Measurements from ENCODE around the gene OR52N2. TPM values are rescaled to one million over a fixed set of nuclear protein-coding genes. Genes with fewer than 3 reads are reported as not detected.

Gene OR52N2
- total RNA-seq, 1 experiment from 2014 or later, result not detected

DNA sequence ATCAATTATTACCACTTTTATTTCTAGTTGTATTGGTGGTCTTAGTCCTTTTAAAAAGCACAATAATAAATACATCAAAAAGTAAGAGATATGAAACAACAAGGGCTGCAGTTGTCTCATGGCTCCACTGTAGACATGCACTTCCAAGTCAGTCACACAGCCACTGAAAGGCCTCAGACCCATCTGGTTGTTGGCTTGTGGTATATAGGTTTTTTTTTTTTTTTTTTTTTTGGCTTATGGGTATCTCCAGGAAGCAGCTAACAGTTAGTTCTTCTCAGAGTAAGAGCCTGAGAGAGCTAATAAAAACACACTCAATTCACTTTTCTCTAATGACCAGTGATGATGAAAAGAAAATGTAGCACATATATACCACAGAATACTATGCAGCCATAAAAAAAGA lies 39.0 kb downstream of the OR52N2 start:
- Histone ChIP-seq H3K27ac (ENCODE audit: low read depth, low read length) (no peak overlapping the region), H4K20me1 (ENCODE audit: insufficient read depth) (no peaks in the 10 kb centered on the region), H3K4me3 (replicated peaks in 1 of 2; ENCODE audit: low read depth in 1 of 2, low read length in 2 of 2) (no peak overlapping the region), H3K9ac (ENCODE audit: low read length) (no peak overlapping the region), H3K27me3 (ENCODE audit: insufficient read depth, low read length) (peaks cover 16% of the 10 kb centered on the region), H3K4me1 (ENCODE audit: control insufficient read depth in 1 of 2, insufficient read depth in 2 of 2, low read length in 2 of 2) (no peaks in the 10 kb centered on the region), H3K9me2 (ENCODE audit: insufficient read depth) (no peaks in the 10 kb centered on the region), H3K36me3 (ENCODE audit: control insufficient read depth in 1 of 2, insufficient read depth in 2 of 2, low read length in 2 of 2) (no peaks in the 10 kb centered on the region), H3K79me2 (ENCODE audit: insufficient read depth, low read length) (no peaks in the 10 kb centered on the region), H3K9me3 (ENCODE audit: control insufficient read depth in 1 of 2, insufficient read depth in 1 of 2, low read depth in 1 of 2, low read length in 2 of 2) (no peaks in the 10 kb centered on the region), H2AFZ (ENCODE audit: low read depth, low read length, poor library complexity, severe bottlenecking) (no peak overlapping the region), H3K4me2 (ENCODE audit: low read length) (no peak overlapping the region)
- BruUV-seq (replicated peaks), result no TSS peak
- ChIA-PET RAD21 (ENCODE audit: low non-redundant PET in 1 of 2, low total read pairs in 2 of 2, uncharacterized antibody in 2 of 2, unreplicated experiment in 2 of 2) (no interaction called here), CTCF (no interaction called here), POLR2A (no interaction called here)
- intact Hi-C loops (cut with micrococcal nuclease), result no loop called here
- ATAC-seq (no peak), DNase-seq (ENCODE audit: low read depth, low spot score) (no peak)
- TF ChIP-seq EZH2 (IDR thresholded peaks at IDR 0.05), result no peak
- no peak for TF ChIP-seq SP1 (IDR thresholded peaks at IDR 0.05; ENCODE audit: low read depth)
- TF ChIP-seq ZFX (IDR thresholded peaks at IDR 0.05), result no peak
- TF ChIP-seq REST (IDR thresholded peaks at IDR 0.05; ENCODE audit: low read depth), result no peak
- TF ChIP-seq RAD21 (IDR thresholded peaks at IDR 0.05; ENCODE audit: low read depth), result no peak
- TF ChIP-seq EZH2phosphoT487 (IDR thresholded peaks at IDR 0.05; ENCODE audit: borderline replicate concordance), result no peak
- no peak for TF ChIP-seq JUND (IDR thresholded peaks at IDR 0.05)
- no peak for TF ChIP-seq SRF (IDR thresholded peaks at IDR 0.05; ENCODE audit: low read depth)
- no peak for TF ChIP-seq FOSL1 (IDR thresholded peaks at IDR 0.05; ENCODE audit: low read depth)
- TF ChIP-seq SIN3A (IDR thresholded peaks at IDR 0.05; ENCODE audit: low read depth), result no peak
- TF ChIP-seq TCF7L2 (IDR thresholded peaks at IDR 0.05; ENCODE audit: borderline replicate concordance, extremely low read depth, insufficient read depth, insufficient read length), result no peak
- no peak for TF ChIP-seq POLR2A (IDR thresholded peaks at IDR 0.05; ENCODE audit: borderline replicate concordance, extremely low read depth, insufficient read depth, insufficient read length)
- no peak for TF ChIP-seq ATF3 (IDR thresholded peaks at IDR 0.05)
- TF ChIP-seq EGR1 (IDR thresholded peaks at IDR 0.05; ENCODE audit: low read depth), result no peak
- no peak for TF ChIP-seq POLR2AphosphoS5 (IDR thresholded peaks at IDR 0.05; ENCODE audit: low read depth, low read length)
